GM12801 (cell line): ENCODE data around the gene ROR1.

ENCODE experiments used
- TF ChIP-seq, protein P1 (sequence below): IDR thresholded peaks from one replicate; pipeline ENCODE4 v1.5.1; 2011; ENCODE audit warnings: control low read depth; ENCODE audit not compliant: insufficient read length; ENCODE audit errors: extremely low read depth

Gene ROR1

GRCh38 chr1:63759778-63760177, 14.0 kb upstream of the ROR1 start:
- TF ChIP-seq, protein P1, sequence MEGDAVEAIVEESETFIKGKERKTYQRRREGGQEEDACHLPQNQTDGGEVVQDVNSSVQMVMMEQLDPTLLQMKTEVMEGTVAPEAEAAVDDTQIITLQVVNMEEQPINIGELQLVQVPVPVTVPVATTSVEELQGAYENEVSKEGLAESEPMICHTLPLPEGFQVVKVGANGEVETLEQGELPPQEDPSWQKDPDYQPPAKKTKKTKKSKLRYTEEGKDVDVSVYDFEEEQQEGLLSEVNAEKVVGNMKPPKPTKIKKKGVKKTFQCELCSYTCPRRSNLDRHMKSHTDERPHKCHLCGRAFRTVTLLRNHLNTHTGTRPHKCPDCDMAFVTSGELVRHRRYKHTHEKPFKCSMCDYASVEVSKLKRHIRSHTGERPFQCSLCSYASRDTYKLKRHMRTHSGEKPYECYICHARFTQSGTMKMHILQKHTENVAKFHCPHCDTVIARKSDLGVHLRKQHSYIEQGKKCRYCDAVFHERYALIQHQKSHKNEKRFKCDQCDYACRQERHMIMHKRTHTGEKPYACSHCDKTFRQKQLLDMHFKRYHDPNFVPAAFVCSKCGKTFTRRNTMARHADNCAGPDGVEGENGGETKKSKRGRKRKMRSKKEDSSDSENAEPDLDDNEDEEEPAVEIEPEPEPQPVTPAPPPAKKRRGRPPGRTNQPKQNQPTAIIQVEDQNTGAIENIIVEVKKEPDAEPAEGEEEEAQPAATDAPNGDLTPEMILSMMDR, result no peak

GRCh38 chr1:63770381-63770780, 3.4 kb upstream of the ROR1 start:
- TF ChIP-seq, protein P1, result no peak

DNA sequence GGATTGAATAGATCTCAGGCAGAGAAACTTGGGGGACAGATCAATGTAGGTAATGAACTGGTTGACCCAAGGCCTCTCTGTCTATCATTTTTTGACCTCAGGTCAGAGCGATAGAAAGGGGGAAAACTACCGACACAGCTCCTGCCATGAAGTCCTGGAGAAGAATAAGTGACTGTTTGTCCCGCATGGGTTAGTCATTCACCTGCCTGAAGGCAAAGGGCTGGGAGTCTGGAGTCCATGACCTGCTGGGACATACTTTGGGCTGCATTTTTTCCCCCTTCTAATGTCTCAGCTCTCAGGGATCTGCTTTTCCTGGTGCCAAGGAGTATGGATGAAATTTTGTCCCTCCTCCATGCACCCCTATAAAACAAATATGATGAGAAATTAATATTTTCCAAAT, 1.6 kb upstream of the ROR1 start:
- TF ChIP-seq, protein P1, result no peak

GRCh38 chr1:63772876-63773275, 941 bp upstream of the ROR1 start:
- TF ChIP-seq, protein P1, result no peak

DNA sequence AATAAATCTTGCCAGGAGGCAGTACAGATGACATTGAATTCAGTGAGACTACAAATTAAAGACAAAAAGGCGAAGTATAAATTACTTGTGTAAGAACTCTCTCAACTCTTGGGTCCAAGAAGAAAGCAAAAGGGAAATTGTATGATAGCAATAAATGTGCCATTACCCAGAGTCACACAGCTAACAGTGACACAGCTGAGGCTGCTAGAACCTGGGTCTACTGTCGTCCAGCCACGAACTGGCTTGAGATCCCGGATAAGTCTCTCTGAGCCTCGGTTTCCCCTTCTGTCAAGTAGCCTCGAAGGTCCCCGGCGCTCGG, 362 bp upstream of the ROR1 start:
- TF ChIP-seq, protein P1, result no peak

- TF ChIP-seq, protein P1, result no peak
These were observed 1.0 kb downstream of the ROR1 start for GRCh38 chr1:63774617-63775417.

- TF ChIP-seq, protein P1, result no peak
These were observed 1.8 kb downstream of the ROR1 start for GRCh38 chr1:63775418-63776127.
